T-cell (primary cell): Measurements from ENCODE around the gene GGA3. TPM values are rescaled to one million over a fixed set of nuclear protein-coding genes. Genes with fewer than 3 reads are reported as not detected.

Experiments
- ATAC-seq, 4 experiments: fragments of 200-7000 bp in 3 of 4; fragments of 150-1000 bp in 1 of 4; cut with Tn5 transposase; replicated peaks in 1 of 4; 1 replicate in 3 of 4; 2 replicates in 1 of 4; pipeline ENCODE4 v1.10.0; 2021; ENCODE audit warnings: moderate library complexity in 3 of 4, mild to moderate bottlenecking in 2 of 4, moderate number of reproducible peaks in 1 of 4
- CTCF ChIA-PET, 2 donors: fragments of 300-600 bp; sonication (Branson Sonifier 250); formaldehyde crosslinking; loops; one replicate each; lab custom pipeline; 2022; ENCODE audit warnings: antibody characterized with exemption in 2 of 2; lab: Charles Lee
- POLR2A ChIA-PET, 2 donors: fragments of 300-600 bp; sonication (Branson Sonifier 250); formaldehyde crosslinking; loops; one replicate each; lab custom pipeline; 2022; ENCODE audit warnings: antibody characterized with exemption in 2 of 2; lab: Charles Lee
- DNase-seq, 35 experiments: peaks; one replicate each; pipeline versions ENCODE4 v3.0.0 to v3.0.0-alpha.2; 2013 to 2023
- H3K27ac ChIP-seq: one replicate; pipeline ENCODE4 v1.5.1; 2013; ENCODE audit warnings: low read length
- H3K27me3 ChIP-seq, 2 experiments: replicated peaks in 1 of 2; 1 replicate in 1 of 2; 2 replicates in 1 of 2; pipeline versions ENCODE4 v1.6.1 to v1.7.0; 2013; ENCODE audit warnings: low read length in 1 of 2, mixed read lengths in 1 of 2; ENCODE audit not compliant: control insufficient read depth in 2 of 2, insufficient read depth in 2 of 2; ENCODE audit errors: extremely low read depth in 1 of 2
- H3K36me3 ChIP-seq, 2 donors: 1 replicate in 1 of 2; 2 replicates in 1 of 2; pipeline versions ENCODE4 v1.6.1 to v1.7.0; 2013; ENCODE audit warnings: low read length in 1 of 2; ENCODE audit not compliant: control insufficient read depth in 2 of 2, insufficient read depth in 1 of 2; ENCODE audit errors: extremely low read depth in 1 of 2
- H3K4me1 ChIP-seq, 2 experiments: 1 replicate in 1 of 2; 2 replicates in 1 of 2; pipeline versions ENCODE4 v1.6.1 to v1.7.0; 2013; ENCODE audit warnings: low read length in 2 of 2, mixed read lengths in 1 of 2; ENCODE audit not compliant: insufficient read depth in 2 of 2, control insufficient read depth in 1 of 2; ENCODE audit errors: extremely low read depth in 1 of 2
- H3K4me3 ChIP-seq, 2 donors: 1 replicate in 1 of 2; 2 replicates in 1 of 2; pipeline versions ENCODE4 v1.5.1 to v1.7.0; 2013; ENCODE audit warnings: mild to moderate bottlenecking in 2 of 2, low read length in 1 of 2, moderate library complexity in 1 of 2; ENCODE audit not compliant: control insufficient read depth in 1 of 2; ENCODE audit errors: extremely low read depth in 1 of 2
- H3K9me3 ChIP-seq: 2 replicates; pipeline ENCODE4 v1.7.0; 2013
- H3K27ac Mint-ChIP-seq, 2 donors: one replicate each; pipeline ENCODE4 v1.8.0; 2020 to 2021; ENCODE audit warnings: mild to moderate bottlenecking in 2 of 2, mixed read lengths in 2 of 2
- H3K27me3 Mint-ChIP-seq, 2 donors: one replicate each; pipeline ENCODE4 v1.8.0; 2021 to 2022; ENCODE audit warnings: mixed read lengths in 2 of 2
- H3K36me3 Mint-ChIP-seq: one replicate; pipeline ENCODE4 v1.8.0; 2021; ENCODE audit warnings: mixed read lengths
- H3K4me1 Mint-ChIP-seq, 3 donors: one replicate each; pipeline ENCODE4 v1.8.0; 2020 to 2022; ENCODE audit warnings: mixed read lengths in 3 of 3, mild to moderate bottlenecking in 1 of 3
- H3K4me3 Mint-ChIP-seq, 3 donors: one replicate each; pipeline ENCODE4 v1.8.0; 2020 to 2022; ENCODE audit warnings: mild to moderate bottlenecking in 3 of 3, mixed read lengths in 3 of 3, moderate library complexity in 3 of 3
- H3K9me3 Mint-ChIP-seq, 3 donors: one replicate each; pipeline ENCODE4 v1.8.0; 2020 to 2022; ENCODE audit warnings: mixed read lengths in 3 of 3
- WGBS: methylation state at CpG from one replicate; pipeline ENCODE4 v1.1.5; 2013; ENCODE audit warnings: missing lambda C conversion rate; ENCODE audit not compliant: insufficient coverage; 5-methylcytosine and 5-hydroxymethylcytosine counted together
- total RNA-seq, 35 experiments: library from RNA in 6 of 35; stranded (reverse) in 6 of 35; fragments of 120-200 nt in 1 of 35; gene quantifications; one replicate each; pipeline versions ENCODE4 v1.2.1 to v1.2.4 and lab custom pipeline; 2013 to 2026

Gene GGA3
- total RNA-seq, 5 donors from 2014 or later (not counting 1 experiment from before 2014, with no cell fraction given) = 78.1 to 118 (median 102) TPM

- Histone ChIP-seq H3K36me3 (peaks cover 19 to 88% of the 10 kb centered on the region in 2 donors), H3K4me1 (peaks cover 0 to 52% of the 10 kb centered on the region in 2 experiments), H3K27me3 (no peaks in the 10 kb centered on the region), H3K27ac (peak overlapping the region; percentile 18), H3K9me3 (no peaks in the 10 kb centered on the region), H3K4me3 (peak overlapping the region in 1 of 2 donors; percentile 16)
- Mint-ChIP-seq H3K27ac (peak overlapping the region; percentile 77 to 90), H3K4me1 (peaks cover 19 to 34% (median 26%) of the 10 kb centered on the region in 3 donors), H3K9me3 (no peaks in the 10 kb centered on the region), H3K4me3 (peak overlapping the region; percentile 14 to 73 (median 36)), H3K27me3 (no peaks in the 10 kb centered on the region), H3K36me3 (peaks cover 49% of the 10 kb centered on the region)
- peak in 34 of 35 experiments; percentile 22 to 77 (median 51) for DNase-seq
- 44% methylated on average over 13 of the region's 13 CpGs for WGBS
- ChIA-PET POLR2A (no interaction called here), CTCF (interaction anchor here in 1 of 2 donors (0.8 to 1.2 kb wide), 2 partner anchors 21 to 124 kb away, joined by 3 to 4 read pairs; no protein-coding TSS in a partner anchor)
- peak; percentile 61 to 74 (median 72) for ATAC-seq
Measured at GRCh38 chr17:75238684-75239191, 22.7 kb downstream of the GGA3 start.

GRCh38 chr17:75238020-75238580, 23.3 kb downstream of the GGA3 start:
- Mint-ChIP-seq H3K27me3 (no peaks in the 10 kb centered on the region), H3K36me3 (peaks cover 45% of the 10 kb centered on the region), H3K27ac (no peak overlapping the region), H3K9me3 (no peaks in the 10 kb centered on the region), H3K4me3 (no peak overlapping the region), H3K4me1 (peaks cover 19 to 27% (median 21%) of the 10 kb centered on the region in 3 donors)
- Histone ChIP-seq H3K27ac (no peak overlapping the region), H3K4me1 (peaks cover 0 to 46% of the 10 kb centered on the region in 2 experiments), H3K27me3 (no peaks in the 10 kb centered on the region), H3K36me3 (peaks cover 15 to 84% of the 10 kb centered on the region in 2 donors), H3K9me3 (no peaks in the 10 kb centered on the region), H3K4me3 (no peak overlapping the region)
- ATAC-seq = no peak
- CTCF ChIA-PET = no interaction called here
- POLR2A ChIA-PET = no interaction called here
- no peak for DNase-seq
- whole genome bisulfite sequencing = 91% methylated on average over 10 of the region's 11 CpGs

- Histone ChIP-seq H3K27ac (no peak overlapping the region), H3K4me3 (no peak overlapping the region), H3K27me3 (no peaks in the 10 kb centered on the region), H3K4me1 (peaks cover 0 to 38% of the 10 kb centered on the region in 2 experiments), H3K36me3 (peaks cover 21 to 86% of the 10 kb centered on the region in 2 donors), H3K9me3 (no peaks in the 10 kb centered on the region)
- 85% methylated on average over 2 of the region's 12 CpGs for WGBS
- no peak for DNase-seq
- ChIA-PET POLR2A (no interaction called here), CTCF (no interaction called here)
- Mint-ChIP-seq H3K27me3 (no peaks in the 10 kb centered on the region), H3K36me3 (peaks cover 50% of the 10 kb centered on the region), H3K4me3 (no peak overlapping the region), H3K9me3 (no peaks in the 10 kb centered on the region), H3K27ac (peak overlapping the region in 1 of 2 donors; percentile 12), H3K4me1 (peaks cover 15 to 20% (median 17%) of the 10 kb centered on the region in 3 donors)
- no peak for ATAC-seq
Measured at GRCh38 chr17:75237100-75238014, 24.0 kb downstream of the GGA3 start.

GRCh38 chr17:75232786-75233185, 28.6 kb downstream of the GGA3 start:
- Histone ChIP-seq H3K27me3 (no peaks in the 10 kb centered on the region), H3K4me3 (no peak overlapping the region), H3K4me1 (no peaks in the 10 kb centered on the region), H3K36me3 (peaks cover 21 to 77% of the 10 kb centered on the region in 2 donors), H3K27ac (no peak overlapping the region), H3K9me3 (no peaks in the 10 kb centered on the region)
- Mint-ChIP-seq H3K36me3 (peaks cover 52% of the 10 kb centered on the region), H3K4me1 (no peaks in the 10 kb centered on the region), H3K27ac (peak overlapping the region in 1 of 2 donors; percentile 39), H3K9me3 (no peaks in the 10 kb centered on the region), H3K27me3 (no peaks in the 10 kb centered on the region), H3K4me3 (no peak overlapping the region)
- ATAC-seq (no peak), DNase-seq (no peak)
- POLR2A ChIA-PET = interaction anchor here in 1 of 2 donors (0.5 kb wide), 1 partner anchor 30 kb away, joined by 8 read pairs; no protein-coding TSS in a partner anchor
- WGBS = 96% methylated on average over 7 of the region's 13 CpGs
- CTCF ChIA-PET = interaction anchor here in 1 of 2 donors (0.5 kb wide), 1 partner anchor 96 kb away, joined by 3 read pairs; no protein-coding TSS in a partner anchor

GRCh38 chr17:75231741-75232464, 29.5 kb downstream of the GGA3 start:
- H3K36me3 Mint-ChIP-seq = peaks cover 49% of the 10 kb centered on the region
- H3K4me1 ChIP-seq = no peaks in the 10 kb centered on the region
- H3K9me3 Mint-ChIP-seq = no peaks in the 10 kb centered on the region

More at GRCh38 chr17:75231741-75232464, 29.5 kb downstream of the GGA3 start:
- 97% methylated on average over 9 of the region's 18 CpGs for WGBS
- ATAC-seq = no peak
- Mint-ChIP-seq H3K4me3 (no peak overlapping the region), H3K27ac (no peak overlapping the region), H3K27me3 (no peaks in the 10 kb centered on the region), H3K4me1 (no peaks in the 10 kb centered on the region)
- Histone ChIP-seq H3K4me3 (no peak overlapping the region), H3K9me3 (no peaks in the 10 kb centered on the region), H3K27me3 (no peaks in the 10 kb centered on the region), H3K27ac (no peak overlapping the region), H3K36me3 (peaks cover 19 to 71% of the 10 kb centered on the region in 2 donors)
- CTCF ChIA-PET = no interaction called here
- DNase-seq = no peak
- POLR2A ChIA-PET = no interaction called here
